Erythroblast (primary cell): ENCODE data around the gene GPSM1.

Experiments used
- GATA1 ChIP-seq: IDR thresholded peaks from 2 replicates; pipeline ENCODE4 v1.6.1; 2011; ENCODE audit warnings: low read depth, mild to moderate bottlenecking, control low read depth, low read length, moderate library complexity
- POLR2A ChIP-seq: IDR thresholded peaks from 2 replicates; pipeline ENCODE4 v1.6.1; 2011; ENCODE audit warnings: mild to moderate bottlenecking, low read length

DNA sequence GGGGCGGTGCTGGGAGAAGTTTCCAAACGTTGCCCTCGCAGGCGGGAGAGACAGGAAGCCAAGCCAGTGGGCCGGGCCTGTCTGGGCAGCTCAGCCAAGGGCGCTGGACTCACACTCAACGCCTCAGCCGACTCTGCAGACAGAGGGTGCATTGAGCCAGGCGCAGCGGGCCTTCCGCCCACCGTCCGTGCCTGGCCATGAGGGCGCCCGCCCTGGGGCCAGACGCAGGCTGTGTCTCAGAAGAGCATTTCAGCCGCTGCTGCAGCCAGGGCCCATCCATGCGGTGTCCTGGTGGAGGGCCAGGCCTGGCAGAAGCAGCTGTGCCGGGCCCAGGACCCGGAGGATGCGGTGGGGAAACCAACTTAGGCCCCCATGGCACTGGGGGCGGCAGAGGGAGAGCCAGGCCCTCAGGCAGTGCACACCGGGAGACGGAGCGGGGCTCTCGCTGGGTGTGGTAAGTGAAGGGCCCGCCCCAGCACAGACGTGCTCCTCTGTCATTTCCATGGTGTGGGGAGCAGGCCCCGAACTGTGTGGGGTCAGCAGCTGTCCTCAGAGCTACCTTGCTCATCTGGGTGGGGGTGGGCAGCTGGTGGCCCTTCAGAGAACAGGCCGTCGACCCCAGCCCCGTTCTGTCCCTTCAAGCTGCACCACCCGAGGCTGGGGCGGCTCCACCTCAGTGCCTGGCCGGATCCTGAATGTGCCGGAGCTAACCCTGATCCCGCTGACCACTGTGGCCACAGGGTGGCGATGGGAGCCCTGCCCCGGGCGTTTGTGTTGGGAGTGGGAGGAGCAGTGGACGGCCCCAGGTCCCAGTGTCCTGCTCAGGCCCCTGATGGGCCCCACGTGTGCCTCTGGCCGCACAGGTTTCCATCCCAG is 18.2 kb downstream of the GPSM1 start:
- TF ChIP-seq POLR2A: no peak
- TF ChIP-seq GATA1: no peak
